ENCODE measurements around the gene PCSK7.

PCSK7 gene

DNA sequence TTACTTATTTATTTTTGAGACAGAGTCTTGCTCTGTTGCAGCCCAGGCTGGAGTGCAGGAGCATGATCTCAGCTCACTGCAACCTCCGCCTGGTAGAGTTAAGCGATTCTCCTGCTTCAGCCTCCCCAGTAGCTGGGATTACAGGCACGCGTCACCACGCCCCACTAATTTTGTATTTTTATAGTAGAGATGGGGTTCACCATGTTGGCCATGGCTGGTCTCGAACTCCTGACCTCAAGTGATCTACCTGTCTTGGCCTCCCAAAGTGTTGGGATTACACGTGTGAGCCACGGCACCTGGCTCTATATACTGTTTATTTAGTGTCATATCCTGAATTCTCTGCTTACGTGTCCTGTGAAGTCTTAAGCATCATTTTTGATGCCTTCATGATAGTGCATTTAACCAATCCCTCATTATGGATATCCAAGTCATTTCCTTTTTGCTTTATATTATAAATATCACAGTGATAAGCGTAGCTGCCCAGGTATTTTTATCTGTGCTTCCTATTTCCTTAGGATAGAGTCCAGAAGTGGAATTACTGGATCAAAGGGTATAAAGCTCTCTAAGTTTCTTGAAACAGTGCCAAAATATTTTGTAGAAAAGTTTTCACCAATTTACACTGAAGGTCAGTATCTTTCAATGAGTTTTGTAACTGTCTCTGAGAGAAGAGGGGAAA lies 54.2 kb downstream of the PCSK7 start:
- Histone ChIP-seq H3K27ac (ENCODE audit: low read length) (peak overlapping the region; percentile 18; the same call in 1 of the 2 replicates), H3K79me2 (ENCODE audit: low read length) (no peaks in the 10 kb centered on the region), H3K9ac (ENCODE audit: low read length) (peak overlapping the region; percentile 77; the same call in 1 of the 2 replicates), H3K4me3 (ENCODE audit: low read length) (peak overlapping the region; percentile 94), H3K9me2 (replicated peaks; ENCODE audit: insufficient read depth, low read length) (no peaks in the 10 kb centered on the region), H3K27me3 (replicated peaks; ENCODE audit: insufficient read depth, low read length) (no peaks in the 10 kb centered on the region), H3K9me3 (replicated peaks; ENCODE audit: insufficient read depth, low read length) (no peaks in the 10 kb centered on the region), H2AFZ (ENCODE audit: low read length) (peak overlapping the region; percentile 83), H3K4me2 (ENCODE audit: low read depth, low read length) (peak overlapping the region; percentile 89), H3K36me3 (replicated peaks; ENCODE audit: insufficient read depth, low read length) (no peaks in the 10 kb centered on the region), H3K4me1 (ENCODE audit: low read length) (peaks cover 15% of the 10 kb centered on the region), H3F3A (ENCODE audit: insufficient read depth, low read length) (0 out of 2 replicates have a peak, but pooled peaks cover 7% of the 10 kb centered on the region), H4K20me1 (ENCODE audit: insufficient read depth, low read length) (no peaks in the 10 kb centered on the region)
- DNase-seq: no peak
- TF ChIP-seq EZH2phosphoT487 (IDR thresholded peaks at IDR 0.05; ENCODE audit: low read length): no peak

DNA sequence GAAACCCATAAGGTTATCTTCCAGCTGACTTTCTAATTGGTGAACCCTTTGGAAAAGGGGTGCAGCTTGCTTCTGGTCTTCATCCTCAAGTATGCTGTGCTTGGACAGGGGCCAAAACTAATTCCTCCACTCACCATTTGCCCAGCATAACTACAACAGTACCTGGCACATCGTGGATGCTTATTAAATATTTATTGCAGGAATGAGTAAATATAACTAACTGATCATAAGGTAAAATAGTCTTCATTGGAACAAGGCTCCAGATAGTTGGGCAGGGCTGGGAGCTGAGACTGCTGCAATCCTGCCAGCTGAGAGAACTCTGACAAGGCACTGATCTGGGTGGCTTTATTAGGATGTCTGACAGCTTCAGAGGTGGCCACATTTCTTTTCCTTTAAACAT lies 55.7 kb downstream of the PCSK7 start:
- Histone ChIP-seq H3K27ac (ENCODE audit: low read length) (no peak overlapping the region), H3K27me3 (replicated peaks; ENCODE audit: insufficient read depth, low read length) (no peaks in the 10 kb centered on the region)

DNA sequence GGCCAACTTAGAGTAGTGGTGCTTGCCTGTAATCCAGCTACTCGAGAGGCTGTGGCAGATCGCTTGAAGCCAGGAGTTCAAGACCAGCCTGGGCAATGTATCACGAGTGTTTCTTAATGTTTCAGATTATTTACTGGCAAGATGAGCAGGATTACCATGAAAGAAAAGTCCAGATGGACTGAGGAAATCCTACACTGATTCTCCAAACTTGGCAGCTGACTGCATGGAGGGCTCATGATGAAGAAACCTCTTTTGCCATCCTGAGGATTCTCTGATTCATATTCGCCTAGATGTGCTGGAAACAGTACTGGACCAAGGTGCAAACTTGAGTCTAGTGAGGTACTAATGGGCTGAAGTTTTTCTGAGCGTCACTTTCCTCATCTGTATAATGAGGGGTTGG lies 56.1 kb downstream of the PCSK7 start:
- no peak overlapping the region for H3K9ac ChIP-seq (ENCODE audit: low read length)
- peaks cover 7% of the 10 kb centered on the region; the same call in 1 of the 2 replicates for H3F3A ChIP-seq (ENCODE audit: insufficient read depth, low read length)
- no peaks in the 10 kb centered on the region for H3K27me3 ChIP-seq (replicated peaks; ENCODE audit: insufficient read depth, low read length)
- H3K4me3 ChIP-seq (ENCODE audit: low read length): no peak overlapping the region
- no peak for DNase-seq
- H3K4me2 ChIP-seq (ENCODE audit: low read depth, low read length): no peak overlapping the region
- no peaks in the 10 kb centered on the region for H3K36me3 ChIP-seq (replicated peaks; ENCODE audit: insufficient read depth, low read length)
- H2AFZ ChIP-seq (ENCODE audit: low read length): no peak overlapping the region
- no peaks in the 10 kb centered on the region for H3K79me2 ChIP-seq (ENCODE audit: low read length)
- no peak overlapping the region for H3K27ac ChIP-seq (ENCODE audit: low read length)
- no peak for TF ChIP-seq EZH2phosphoT487 (IDR thresholded peaks at IDR 0.05; ENCODE audit: low read length)
- no peak for TF ChIP-seq EZH2 (optimal IDR thresholded peaks at IDR 0.05; ENCODE audit: low read depth, low read length)
- no peak for TF ChIP-seq CTCF (IDR thresholded peaks at IDR 0.05; ENCODE audit: low read length)
- H3K4me1 ChIP-seq (ENCODE audit: low read length): peaks cover 10% of the 10 kb centered on the region
- H3K9me3 ChIP-seq (replicated peaks; ENCODE audit: insufficient read depth, low read length): no peaks in the 10 kb centered on the region
- no peaks in the 10 kb centered on the region for H4K20me1 ChIP-seq (ENCODE audit: insufficient read depth, low read length)
- no peaks in the 10 kb centered on the region for H3K9me2 ChIP-seq (replicated peaks; ENCODE audit: insufficient read depth, low read length)

More for the DNA sequence above, 55.7 kb downstream of the PCSK7 start:
- Histone ChIP-seq H3K36me3 (replicated peaks; ENCODE audit: insufficient read depth, low read length) (no peaks in the 10 kb centered on the region), H3K4me2 (ENCODE audit: low read depth, low read length) (no peak overlapping the region), H3K9me3 (replicated peaks; ENCODE audit: insufficient read depth, low read length) (no peaks in the 10 kb centered on the region), H3K4me1 (ENCODE audit: low read length) (peaks cover 15% of the 10 kb centered on the region), H3K9me2 (replicated peaks; ENCODE audit: insufficient read depth, low read length) (no peaks in the 10 kb centered on the region), H4K20me1 (ENCODE audit: insufficient read depth, low read length) (no peaks in the 10 kb centered on the region), H3F3A (ENCODE audit: insufficient read depth, low read length) (peaks cover 7% of the 10 kb centered on the region; the same call in 1 of the 2 replicates), H3K79me2 (ENCODE audit: low read length) (no peaks in the 10 kb centered on the region), H3K4me3 (ENCODE audit: low read length) (no peak overlapping the region), H3K9ac (ENCODE audit: low read length) (no peak overlapping the region), H2AFZ (ENCODE audit: low read length) (no peak overlapping the region)
- DNase-seq: no peak
- no peak for TF ChIP-seq CTCF (IDR thresholded peaks at IDR 0.05; ENCODE audit: low read length)
- no peak for TF ChIP-seq EZH2phosphoT487 (IDR thresholded peaks at IDR 0.05; ENCODE audit: low read length)
- no peak for TF ChIP-seq EZH2 (optimal IDR thresholded peaks at IDR 0.05; ENCODE audit: low read depth, low read length)

- Histone ChIP-seq H3K4me3 (ENCODE audit: low read length) (no peak overlapping the region), H3F3A (ENCODE audit: insufficient read depth, low read length) (peaks cover 7% of the 10 kb centered on the region; the same call in 1 of the 2 replicates), H3K9me2 (replicated peaks; ENCODE audit: insufficient read depth, low read length) (no peaks in the 10 kb centered on the region), H3K27ac (ENCODE audit: low read length) (no peak overlapping the region), H2AFZ (ENCODE audit: low read length) (no peak overlapping the region), H3K4me2 (ENCODE audit: low read depth, low read length) (no peak overlapping the region), H3K4me1 (ENCODE audit: low read length) (peaks cover 7% of the 10 kb centered on the region), H4K20me1 (ENCODE audit: insufficient read depth, low read length) (no peaks in the 10 kb centered on the region), H3K9ac (ENCODE audit: low read length) (no peak overlapping the region), H3K79me2 (ENCODE audit: low read length) (no peaks in the 10 kb centered on the region), H3K9me3 (replicated peaks; ENCODE audit: insufficient read depth, low read length) (no peaks in the 10 kb centered on the region), H3K27me3 (replicated peaks; ENCODE audit: insufficient read depth, low read length) (no peaks in the 10 kb centered on the region), H3K36me3 (replicated peaks; ENCODE audit: insufficient read depth, low read length) (0 out of 2 replicates have a peak, but pooled peaks cover 2% of the 10 kb centered on the region)
- DNase-seq: no peak
- TF ChIP-seq CTCF (IDR thresholded peaks at IDR 0.05; ENCODE audit: low read length): no peak
- no peak for TF ChIP-seq EZH2 (optimal IDR thresholded peaks at IDR 0.05; ENCODE audit: low read depth, low read length)
- no peak for TF ChIP-seq EZH2phosphoT487 (IDR thresholded peaks at IDR 0.05; ENCODE audit: low read length)
Measured at GRCh38 chr11:117175104-117175503, 56.8 kb downstream of the PCSK7 start.
